ENCODE results near the gene CHRNB4. TPM values are rescaled to one million over a fixed set of nuclear protein-coding genes. Genes with fewer than 3 reads are reported as not detected.
"Not testable (repeated sequence)": the region's sequence is repeated elsewhere in the genome, so short reads cannot be mapped to it uniquely, and the experiment has no call there.

Gene CHRNB4
- total RNA-seq, 2 experiments from 2014 or later = not detected

GRCh38 chr15:78619022-78619950, 21.7 kb downstream of the CHRNB4 start:
- DNase-seq (no peak), ATAC-seq (no peak)
- ChIA-PET POLR2A (no interaction called here), CTCF (interaction anchor here (0.5 to 2.1 kb wide), 8 partner anchors 18 to 121 kb away, joined by 3 to 13 read pairs (median 4); no protein-coding TSS in a partner anchor)
- intact Hi-C loops (cut with DNase I, micrococcal nuclease) = loop anchor here (5.0 kb wide), 2 partner anchors 188 to 312 kb away; no protein-coding TSS in a partner anchor
- Mint-ChIP-seq H3K4me3 (no peak overlapping the region), H3K27ac (no peak overlapping the region), H3K4me1 (peaks cover 11% of the 10 kb centered on the region), H3K36me3 (ENCODE audit: low read depth) (no peaks in the 10 kb centered on the region), H3K27me3 (peaks cover 33% of the 10 kb centered on the region), H3K9me3 (ENCODE audit: low read depth) (no peaks in the 10 kb centered on the region)

DNA sequence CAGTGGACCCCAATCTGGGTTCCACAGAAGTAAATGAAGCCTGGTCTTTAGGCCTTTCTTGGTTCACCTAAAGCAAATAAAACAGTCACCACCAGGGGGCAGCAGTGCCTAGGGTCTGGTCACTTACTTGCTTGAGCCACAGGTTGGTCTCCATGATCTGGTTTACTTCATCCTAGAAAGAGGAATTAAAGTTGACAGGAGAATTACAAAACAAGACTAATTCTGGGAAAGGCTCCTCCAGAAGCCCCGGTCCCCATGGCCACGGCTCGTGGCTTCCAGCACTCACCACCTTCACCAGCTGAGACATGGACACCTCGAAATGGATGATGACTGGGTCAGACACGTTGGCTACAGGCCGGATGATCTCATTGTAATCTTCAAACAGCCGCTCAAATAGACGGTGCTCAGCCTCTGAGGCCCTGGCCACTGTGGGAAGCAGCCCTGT, 22.5 kb downstream of the CHRNB4 start:
- peaks cover 33% of the 10 kb centered on the region for H3K27me3 Mint-ChIP-seq
- POLR2A ChIA-PET = no interaction called here
- H3K36me3 Mint-ChIP-seq (ENCODE audit: low read depth) = no peaks in the 10 kb centered on the region
- no peak overlapping the region for H3K4me3 Mint-ChIP-seq
- intact Hi-C loops (cut with DNase I, micrococcal nuclease) = loop anchor here (1.0 to 5.0 kb wide), 4 partner anchors 91 to 311 kb away; no protein-coding TSS in a partner anchor
- no peak overlapping the region for H3K27ac Mint-ChIP-seq
- peaks cover 11% of the 10 kb centered on the region for H3K4me1 Mint-ChIP-seq
- DNase-seq = peak; percentile 90
- CTCF ChIA-PET = interaction anchor here (0.5 to 2.1 kb wide), 7 partner anchors 18 to 95 kb away, joined by 3 to 13 read pairs (median 4); no protein-coding TSS in a partner anchor
- peak; percentile 49 for ATAC-seq
- H3K9me3 Mint-ChIP-seq (ENCODE audit: low read depth) = no peaks in the 10 kb centered on the region

GRCh38 chr15:78618064-78618463, 22.9 kb downstream of the CHRNB4 start:
- POLR2A ChIA-PET = no interaction called here
- CTCF ChIA-PET = interaction anchor here (1.0 to 2.0 kb wide), 4 partner anchors 22 to 95 kb away, joined by 3 to 7 read pairs (median 4); no protein-coding TSS in a partner anchor
- DNase-seq (no peak), ATAC-seq (no peak)
- Mint-ChIP-seq H3K27me3 (peaks cover 33% of the 10 kb centered on the region), H3K4me1 (peaks cover 11% of the 10 kb centered on the region), H3K9me3 (ENCODE audit: low read depth) (no peaks in the 10 kb centered on the region), H3K27ac (no peak overlapping the region), H3K4me3 (no peak overlapping the region), H3K36me3 (ENCODE audit: low read depth) (no peaks in the 10 kb centered on the region)
- intact Hi-C loops (cut with DNase I, micrococcal nuclease) = loop anchor here (1.0 to 5.0 kb wide), 4 partner anchors 91 to 311 kb away; no protein-coding TSS in a partner anchor

DNA sequence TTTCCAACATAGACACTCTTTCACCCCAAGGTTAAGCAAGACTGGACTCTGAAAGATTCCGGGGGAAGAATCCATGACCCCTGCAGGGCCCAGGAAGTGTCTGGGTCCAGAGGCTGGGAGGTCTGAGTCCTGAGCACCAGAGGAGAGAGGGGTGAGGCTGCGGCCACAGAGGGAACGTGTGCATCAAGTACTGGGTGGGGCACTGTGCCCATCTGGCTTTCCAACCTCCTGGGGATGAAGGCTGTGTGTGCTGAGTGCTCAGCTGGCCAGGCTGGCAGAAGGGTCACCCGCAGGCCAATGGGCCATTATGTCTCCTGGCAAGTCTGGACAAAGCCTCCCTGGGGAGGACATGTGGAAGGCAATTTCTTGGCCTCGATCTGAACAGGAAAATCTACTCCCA, 23.5 kb downstream of the CHRNB4 start:
- CTCF ChIA-PET = interaction anchor here (0.6 to 1.0 kb wide), 3 partner anchors 90 to 96 kb away, joined by 3 to 4 read pairs (median 3); no protein-coding TSS in a partner anchor
- intact Hi-C loops (cut with DNase I, micrococcal nuclease) = loop anchor here (5.0 kb wide), 2 partner anchors 190 to 310 kb away; no protein-coding TSS in a partner anchor
- Mint-ChIP-seq H3K36me3 (ENCODE audit: low read depth) (no peaks in the 10 kb centered on the region), H3K27me3 (peaks cover 31% of the 10 kb centered on the region), H3K4me1 (peaks cover 11% of the 10 kb centered on the region), H3K27ac (no peak overlapping the region), H3K4me3 (no peak overlapping the region), H3K9me3 (ENCODE audit: low read depth) (no peaks in the 10 kb centered on the region)
- POLR2A ChIA-PET = no interaction called here
- ATAC-seq = no peak
- DNase-seq = no peak

GRCh38 chr15:78617076-78617475, 23.9 kb downstream of the CHRNB4 start:
- no peak for ATAC-seq
- no peak overlapping the region for H3K4me3 Mint-ChIP-seq
- H3K9me3 Mint-ChIP-seq (ENCODE audit: low read depth) = no peaks in the 10 kb centered on the region
- no peak for DNase-seq
- H3K36me3 Mint-ChIP-seq (ENCODE audit: low read depth) = no peaks in the 10 kb centered on the region
- H3K27me3 Mint-ChIP-seq = peaks cover 29% of the 10 kb centered on the region
- ChIA-PET POLR2A (no interaction called here), CTCF (interaction anchor here (0.6 to 1.0 kb wide), 3 partner anchors 11 to 93 kb away, joined by 3 to 4 read pairs (median 3); no protein-coding TSS in a partner anchor)
- no peak overlapping the region for H3K27ac Mint-ChIP-seq
- intact Hi-C loops (cut with DNase I, micrococcal nuclease) = loop anchor here (5.0 kb wide), 2 partner anchors 190 to 310 kb away; no protein-coding TSS in a partner anchor
- peaks cover 11% of the 10 kb centered on the region for H3K4me1 Mint-ChIP-seq

- H3K4me3 Mint-ChIP-seq = no peak overlapping the region
- no peaks in the 10 kb centered on the region for H3K9me3 Mint-ChIP-seq (ENCODE audit: low read depth)
- peaks cover 23% of the 10 kb centered on the region for H3K27me3 Mint-ChIP-seq
- DNase-seq (no peak), ATAC-seq (no peak)
- ChIA-PET CTCF (interaction anchor here (0.6 kb wide), 1 partner anchor 10 kb away, joined by 3 read pairs; no protein-coding TSS in a partner anchor), POLR2A (no interaction called here)
- H3K27ac Mint-ChIP-seq = no peak overlapping the region
- peaks cover 11% of the 10 kb centered on the region for H3K4me1 Mint-ChIP-seq
- intact Hi-C loops (cut with DNase I, micrococcal nuclease) = loop anchor here (5.0 kb wide), 2 partner anchors 191 to 309 kb away; no protein-coding TSS in a partner anchor
- no peaks in the 10 kb centered on the region for H3K36me3 Mint-ChIP-seq (ENCODE audit: low read depth)
Observed at GRCh38 chr15:78616506-78616905, 24.5 kb downstream of the CHRNB4 start.

- intact Hi-C loops (cut with DNase I, micrococcal nuclease) = loop anchor here (5.0 kb wide), 2 partner anchors 192 to 308 kb away; no protein-coding TSS in a partner anchor
- ChIA-PET POLR2A (no interaction called here), CTCF (interaction anchor here (1.3 kb wide), 1 partner anchor 90 kb away, joined by 3 read pairs; no protein-coding TSS in a partner anchor)
- ATAC-seq = no peak
- Mint-ChIP-seq H3K27me3 (peaks cover 18% of the 10 kb centered on the region), H3K36me3 (ENCODE audit: low read depth) (no peaks in the 10 kb centered on the region), H3K27ac (no peak overlapping the region), H3K4me1 (peaks cover 11% of the 10 kb centered on the region), H3K4me3 (no peak overlapping the region), H3K9me3 (ENCODE audit: low read depth) (no peaks in the 10 kb centered on the region)
- no peak for DNase-seq
Observed at GRCh38 chr15:78615151-78615589, 25.8 kb downstream of the CHRNB4 start.

DNA sequence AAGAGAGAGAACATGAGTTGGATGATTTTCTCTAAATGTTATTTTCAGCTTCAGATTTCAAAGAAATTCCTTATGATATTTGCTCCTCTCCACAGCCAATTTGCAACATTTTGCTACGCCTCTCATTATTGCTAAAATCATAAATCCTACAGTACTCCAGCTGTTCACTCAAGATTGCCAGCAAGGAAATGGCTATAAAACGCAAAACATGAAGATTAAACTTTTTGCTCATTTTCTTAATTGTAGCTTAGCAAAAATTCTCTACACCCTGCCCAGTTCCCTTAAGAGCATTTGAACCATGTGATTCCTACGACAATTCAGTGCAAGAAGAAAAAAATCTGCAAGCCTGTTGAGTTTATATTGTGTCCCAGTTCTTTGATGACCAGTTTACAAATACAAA, 27.0 kb downstream of the CHRNB4 start:
- H3K27me3 Mint-ChIP-seq = peaks cover 7% of the 10 kb centered on the region
- ATAC-seq (no peak), DNase-seq (no peak)
- no peak overlapping the region for H3K27ac Mint-ChIP-seq
- no peaks in the 10 kb centered on the region for H3K36me3 Mint-ChIP-seq (ENCODE audit: low read depth)
- H3K4me1 Mint-ChIP-seq = peaks cover 3% of the 10 kb centered on the region
- POLR2A ChIA-PET = no interaction called here
- intact Hi-C loops (cut with DNase I, micrococcal nuclease) = no loop called here
- CTCF ChIA-PET = interaction anchor here (0.6 to 1.5 kb wide), 3 partner anchors 91 to 407 kb away, joined by 3 to 7 read pairs (median 3); no protein-coding TSS in a partner anchor
- H3K9me3 Mint-ChIP-seq (ENCODE audit: low read depth) = no peaks in the 10 kb centered on the region
- no peak overlapping the region for H3K4me3 Mint-ChIP-seq

DNA sequence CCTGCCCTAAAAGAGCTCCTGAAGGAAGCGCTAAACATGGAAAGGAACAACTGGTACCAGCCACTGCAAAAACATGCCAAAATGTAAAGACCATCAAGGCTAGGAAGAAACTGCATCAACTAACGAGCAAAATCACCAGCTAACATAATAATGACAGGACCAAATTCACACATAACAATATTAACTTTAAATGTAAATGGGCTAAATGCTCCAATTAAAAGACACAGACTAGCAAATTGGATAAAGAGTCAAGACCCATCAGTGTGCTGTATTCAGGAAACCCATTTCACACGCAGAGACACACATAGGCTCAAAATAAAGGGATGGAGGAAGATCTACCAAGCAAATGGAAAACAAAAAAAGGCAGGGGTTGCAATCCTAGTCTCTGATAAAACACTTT, 31.5 kb downstream of the CHRNB4 start:
- intact Hi-C loops (cut with DNase I, micrococcal nuclease); H3K9me3 Mint-ChIP-seq (ENCODE audit: low read depth); DNase-seq; H3K36me3 Mint-ChIP-seq (ENCODE audit: low read depth); POLR2A ChIA-PET; H3K4me1 Mint-ChIP-seq; CTCF ChIA-PET; H3K4me3 Mint-ChIP-seq; ATAC-seq; H3K27ac Mint-ChIP-seq; H3K27me3 Mint-ChIP-seq: not testable (repeated sequence)

GRCh38 chr15:78605680-78606079, 35.3 kb downstream of the CHRNB4 start:
- Mint-ChIP-seq H3K36me3 (ENCODE audit: low read depth) (no peaks in the 10 kb centered on the region), H3K4me3 (no peak overlapping the region), H3K27me3 (peaks cover 3% of the 10 kb centered on the region), H3K4me1 (no peaks in the 10 kb centered on the region), H3K27ac (no peak overlapping the region), H3K9me3 (ENCODE audit: low read depth) (no peaks in the 10 kb centered on the region)
- ChIA-PET CTCF (interaction anchor here (0.7 kb wide), 1 partner anchor 299 kb away, joined by 3 read pairs; no protein-coding TSS in a partner anchor), POLR2A (no interaction called here)
- intact Hi-C loops (cut with DNase I, micrococcal nuclease) = no loop called here
- DNase-seq (no peak), ATAC-seq (no peak)

DNA sequence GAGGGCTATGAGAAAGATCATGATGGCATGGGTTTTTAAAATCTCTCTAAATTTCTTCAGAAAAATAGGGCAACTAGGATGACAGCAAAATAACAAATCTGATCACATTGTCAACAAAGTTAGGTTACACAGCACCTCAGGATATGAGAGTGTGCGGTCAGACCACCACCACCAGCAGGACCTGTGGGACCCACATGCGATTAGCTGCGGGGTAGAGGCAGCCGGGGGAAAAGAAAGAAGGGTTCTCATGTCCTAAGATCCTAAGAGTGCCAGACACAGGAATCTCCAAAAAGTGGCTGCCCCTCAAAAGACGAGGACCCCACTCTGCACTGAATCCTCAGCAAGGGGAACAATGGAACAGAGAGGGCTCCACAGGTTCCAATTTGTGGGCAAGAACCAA, 35.8 kb downstream of the CHRNB4 start:
- POLR2A ChIA-PET = no interaction called here
- DNase-seq (no peak), ATAC-seq (no peak)
- CTCF ChIA-PET = no interaction called here
- Mint-ChIP-seq H3K36me3 (ENCODE audit: low read depth) (no peaks in the 10 kb centered on the region), H3K4me3 (no peak overlapping the region), H3K27ac (no peak overlapping the region), H3K4me1 (no peaks in the 10 kb centered on the region), H3K27me3 (peaks cover 3% of the 10 kb centered on the region), H3K9me3 (ENCODE audit: low read depth) (no peaks in the 10 kb centered on the region)
- intact Hi-C loops (cut with DNase I, micrococcal nuclease) = no loop called here

Measured in activated CD4-positive, alpha-beta T cell treated with anti-CD3 and anti-CD28 coated beads for 36 hours (primary cell).